GM12878 (cell line): ENCODE measurements around the gene TMCC3. TPM values are rescaled to one million over a fixed set of nuclear protein-coding genes. Genes with fewer than 3 reads are reported as not detected.

Experiments
- ATAC-seq: fragments of 200-7000 bp; cut with Tn5 transposase; 3 replicates; pipeline ENCODE4 v1.9.1; 2020; ENCODE audit warnings: mild to moderate bottlenecking, moderate library complexity
- BruUV-seq: library from RNA; stranded (reverse); fragments of 400-500 nt; replicated peaks from 2 replicates; lab custom pipeline; 2021; lab: Mats Ljungman, UMichigan
- CTCF ChIA-PET: fragments of 300-600 bp; sonication (Branson Sonifier 250); formaldehyde crosslinking; extraction: SDS; loops from one replicate; lab custom pipeline; 2021; ENCODE audit warnings: inconsistent platforms; lab: Yijun Ruan, JAX
- POLR2A ChIA-PET: fragments of 350-600 bp; formaldehyde crosslinking; extraction: SDS; loops from one replicate; lab custom pipeline; 2021; ENCODE audit warnings: inconsistent platforms; lab: Charles Lee
- RAD21 ChIA-PET: fragments of 300-600 bp; sonication (Branson Sonifier 250); formaldehyde crosslinking; loops from one replicate; lab custom pipeline; 2023; ENCODE audit warnings: antibody characterized with exemption; ENCODE audit not compliant: unreplicated experiment; lab: Charles Lee
- SMC1A ChIA-PET: fragments of 300-600 bp; sonication (Branson Sonifier 250); formaldehyde crosslinking; loops from one replicate; lab custom pipeline; 2023; ENCODE audit not compliant: unreplicated experiment, uncharacterized antibody; lab: Charles Lee
- DNase-seq: peaks from one replicate; pipeline ENCODE4 v3.0.0-alpha.2; 2011; ENCODE audit warnings: low read depth, low spot score
- FAIRE-seq: peaks from 3 replicates; lab custom pipeline; 2011; peaks lifted over from hg19 to GRCh38; lab: Jason Lieb, UNC
- H2AFZ ChIP-seq: 2 replicates; pipeline ENCODE4 v1.6.0; 2011; ENCODE audit warnings: low read depth, low read length, control low read depth; ENCODE audit not compliant: control insufficient read depth
- H3K27ac ChIP-seq: 2 replicates; pipeline ENCODE4 v1.5.1; 2011; ENCODE audit warnings: control low read depth; ENCODE audit not compliant: control insufficient read depth, insufficient read depth
- H3K27me3 ChIP-seq, 2 experiments: replicated peaks in 1 of 2; 2 replicates each; pipeline versions ENCODE4 v1.6.0 to v1.6.1; 2011; ENCODE audit warnings: low read length in 1 of 2; ENCODE audit not compliant: control insufficient read depth in 2 of 2, insufficient read depth in 2 of 2
- H3K36me3 ChIP-seq, 2 experiments: 2 replicates each; pipeline ENCODE4 v1.5.1; 2011; ENCODE audit warnings: low read length in 1 of 2; ENCODE audit not compliant: control insufficient read depth in 2 of 2, insufficient read depth in 2 of 2
- H3K4me1 ChIP-seq: 2 replicates; pipeline ENCODE4 v1.6.1; 2011; ENCODE audit warnings: mild to moderate bottlenecking, low read length, moderate library complexity, mixed read lengths; ENCODE audit not compliant: control insufficient read depth, insufficient read depth
- H3K4me2 ChIP-seq: 2 replicates; pipeline ENCODE4 v1.6.0; 2011; ENCODE audit warnings: control low read depth; ENCODE audit not compliant: control insufficient read depth, insufficient read depth
- H3K4me3 ChIP-seq: fragments of 200-600 bp; sonication (generic); 2 replicates; pipeline ENCODE4 v1.5.1; 2016
- H3K79me2 ChIP-seq: 2 replicates; pipeline ENCODE4 v1.6.0; 2011; ENCODE audit warnings: low read length; ENCODE audit not compliant: control insufficient read depth, insufficient read depth
- H3K9ac ChIP-seq: 2 replicates; pipeline ENCODE4 v1.8.0; 2011; ENCODE audit warnings: low read length, control low read depth, mixed read lengths; ENCODE audit not compliant: control insufficient read depth, insufficient read depth
- H3K9me3 ChIP-seq: replicated peaks from 3 replicates; pipeline ENCODE4 v1.5.1; 2011; ENCODE audit warnings: mild to moderate bottlenecking, low read length; ENCODE audit not compliant: control insufficient read depth, insufficient read depth
- H4K20me1 ChIP-seq: 2 replicates; pipeline ENCODE4 v1.6.0; 2011; ENCODE audit not compliant: control insufficient read depth, insufficient read depth
- BMI1 ChIP-seq: fragments of 450-650 bp; IDR thresholded peaks from 2 replicates; pipeline ENCODE4 v1.6.1; 2016; ENCODE audit warnings: mild to moderate bottlenecking, moderate library complexity, borderline replicate concordance
- CHD1 ChIP-seq: IDR thresholded peaks from 2 replicates; pipeline ENCODE4 v1.6.1; 2012; ENCODE audit warnings: low read depth, low read length, improper control_type of control experiment
- IRF4 ChIP-seq: IDR thresholded peaks from 2 replicates; pipeline ENCODE4 v1.6.1; 2011; ENCODE audit warnings: low read depth, low read length
- PML ChIP-seq: IDR thresholded peaks from 2 replicates; pipeline ENCODE4 v1.6.1; 2012; ENCODE audit warnings: low read length, inconsistent platforms
- SMAD1 ChIP-seq: fragments of 450-650 bp; IDR thresholded peaks from 2 replicates; pipeline ENCODE4 v1.6.1; 2018; ENCODE audit warnings: mild to moderate bottlenecking, low read depth; ENCODE audit not compliant: partially characterized antibody
- SRF ChIP-seq, 2 experiments: IDR thresholded peaks; 2 replicates each; pipeline ENCODE4 v1.6.1; 2011; ENCODE audit warnings: low read depth in 2 of 2, low read length in 2 of 2, mild to moderate bottlenecking in 1 of 2, moderate library complexity in 1 of 2
- TBL1XR1 ChIP-seq: IDR thresholded peaks from 2 replicates; pipeline ENCODE4 v1.6.1; 2012; ENCODE audit warnings: low read depth, low read length, improper control_type of control experiment
- TCF12 ChIP-seq: IDR thresholded peaks from 2 replicates; pipeline ENCODE4 v1.6.1; 2011; ENCODE audit warnings: low read depth, mild to moderate bottlenecking, low read length
- YBX1 ChIP-seq: fragments of 450-650 bp; IDR thresholded peaks from 2 replicates; pipeline ENCODE4 v1.6.1; 2016; ENCODE audit warnings: antibody characterized with exemption
- ZNF274 ChIP-seq: IDR thresholded peaks from one replicate; pipeline ENCODE4 v1.8.0; 2011; ENCODE audit not compliant: insufficient read length, insufficient read depth
- WGBS: methylation state at CpG from one replicate; pipeline ENCODE4 v1.1.6; 2016; ENCODE audit warnings: low lambda C conversion rate; ENCODE audit not compliant: insufficient replicate concordance, insufficient coverage; ENCODE audit errors: missing lambda C conversion rate; 5-methylcytosine and 5-hydroxymethylcytosine counted together
- in situ Hi-C: fragments of 300-500 bp; cut with MboI; formaldehyde crosslinking; loops from 9 replicates; pipeline ENCODE4 v1.14.3; 2018; ENCODE audit warnings: mixed read lengths
- intact Hi-C: fragments of 100-400 bp; cut with micrococcal nuclease; formaldehyde crosslinking; loops from one replicate; pipeline ENCODE4 v1.14.2; 2022; ENCODE audit not compliant: unreplicated experiment
- polyA plus RNA-seq, 11 experiments: library from polyadenylated mRNA; depleted of rRNA in 4 of 11; unstranded in 6 of 11; stranded (reverse) in 5 of 11; fragments of >200 nt; fragmentation: Nextera tagmentation in 4 of 11; fragmentation: Illumina TruSeq in 1 of 11; extraction: Ambion mirVana in 4 of 11; extraction: Trizol in 1 of 11; gene quantifications; 1 replicate in 1 of 11; 2 replicates in 10 of 11; pipeline versions ENCODE4 v1.2.1 to v1.2.3, GENCODE V29; 2011 to 2016; ENCODE audit warnings: inconsistent platforms in 2 of 11, missing spikeins in 2 of 11, low read depth in 1 of 11
- total RNA-seq, 4 experiments: library from RNA; depleted of rRNA in 3 of 4; stranded (reverse); fragments of >200 nt in 3 of 4; fragmentation: Illumina TruSeq in 1 of 4; extraction: Trizol in 1 of 4; gene quantifications; 2 replicates each; pipeline versions ENCODE4 v1.2.1 to v1.2.3, GENCODE V29; 2013 to 2021
- TF ChIP-seq, protein P1 (sequence below): fragments of 450-650 bp; IDR thresholded peaks from 2 replicates; pipeline ENCODE4 v1.6.1; 2017; ENCODE audit warnings: low read depth, mild to moderate bottlenecking, moderate library complexity
- TF ChIP-seq, protein P2 (sequence below): IDR thresholded peaks from 2 replicates; pipeline ENCODE4 v1.6.1; 2011; ENCODE audit warnings: low read depth, mild to moderate bottlenecking, low read length, moderate library complexity, borderline replicate concordance; ENCODE audit errors: extremely low read depth
- TF ChIP-seq, protein P3 (sequence below): fragments of 450-650 bp; formaldehyde crosslinking; IDR thresholded peaks from 2 replicates; pipeline ENCODE4 v1.4.0; 2020; ENCODE audit warnings: mild to moderate bottlenecking, moderate library complexity
- TF ChIP-seq, protein P4 (sequence below): fragments of 450-650 bp; IDR thresholded peaks from 2 replicates; pipeline ENCODE4 v1.6.1; 2018; ENCODE audit warnings: borderline replicate concordance, mild to moderate bottlenecking; ENCODE audit not compliant: partially characterized antibody
- TF ChIP-seq, protein P5 (sequence below): IDR thresholded peaks from 2 replicates; pipeline ENCODE4 v1.6.1; 2012; ENCODE audit warnings: low read depth, low read length, improper control_type of control experiment

Gene TMCC3
- total and polyA plus RNA-seq, 10 of the 15 experiments (the other 5 are each of a cell fraction or from before 2014, with no cell fraction given), result 5.8 to 29.8 (median 12.6) TPM

DNA sequence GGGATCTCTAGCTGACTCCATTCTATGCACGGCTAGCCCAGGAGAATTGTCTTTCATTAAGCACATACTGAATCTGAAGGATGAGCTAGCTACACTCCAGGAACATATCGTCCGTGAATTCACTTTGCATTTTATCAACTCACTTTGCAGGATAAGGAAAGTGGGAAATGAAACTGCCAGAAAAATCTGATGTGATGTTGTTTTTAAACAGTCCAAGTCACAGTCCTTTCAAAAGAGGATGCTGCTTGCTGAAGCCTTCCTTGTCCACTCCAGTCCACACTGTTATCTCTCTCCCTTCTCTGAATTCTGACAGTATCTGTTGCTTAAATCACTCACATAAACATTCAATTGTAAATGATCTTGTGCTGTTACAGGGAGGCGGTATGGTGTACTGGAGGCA is 12.7 kb upstream of the TMCC3 start:
- H3K27me3 ChIP-seq, result no peaks in the 10 kb centered on the region
- SMC1A ChIA-PET, result interaction anchor here (1.0 to 1.9 kb wide), 6 partner anchors 11 to 367 kb away, joined by 3 to 6 read pairs (median 3); no protein-coding TSS in a partner anchor
- no peaks in the 10 kb centered on the region for H4K20me1 ChIP-seq
- H3K4me3 ChIP-seq, result no peak overlapping the region
- ATAC-seq (no peak), DNase-seq (no peak), FAIRE-seq (no peak)
- H3K79me2 ChIP-seq, result no peaks in the 10 kb centered on the region; the same call in 1 of the 2 replicates
- H3K4me2 ChIP-seq, result no peak overlapping the region
- peaks cover 0 to 7% of the 10 kb centered on the region in 2 experiments; a peak in 2 of 4 replicates for H3K36me3 ChIP-seq
- H3K9me3 ChIP-seq, result no peaks in the 10 kb centered on the region
- CTCF ChIA-PET, result interaction anchor here (1.0 kb wide), 1 partner anchor 10 kb away, joined by 3 read pairs; no protein-coding TSS in a partner anchor
- 75% methylated on average over 4 of the region's 4 CpGs for WGBS
- no peak overlapping the region for H2AFZ ChIP-seq
- RAD21 ChIA-PET, result interaction anchor here (0.5 kb wide), 1 partner anchor 58 kb away, joined by 3 read pairs; no protein-coding TSS in a partner anchor
- POLR2A ChIA-PET, result interaction anchor here (0.6 to 2.0 kb wide), 2 partner anchors 10 to 209 kb away, joined by 4 read pairs; no protein-coding TSS in a partner anchor
- no peak overlapping the region for H3K9ac ChIP-seq
- H3K27ac ChIP-seq, result no peak overlapping the region
- BruUV-seq, result TSS peak; percentile 2
- intact Hi-C loops, result no loop called here
- no peaks in the 10 kb centered on the region for H3K4me1 ChIP-seq
- in situ Hi-C loops, result no loop called here
- TF ChIP-seq, protein P1, sequence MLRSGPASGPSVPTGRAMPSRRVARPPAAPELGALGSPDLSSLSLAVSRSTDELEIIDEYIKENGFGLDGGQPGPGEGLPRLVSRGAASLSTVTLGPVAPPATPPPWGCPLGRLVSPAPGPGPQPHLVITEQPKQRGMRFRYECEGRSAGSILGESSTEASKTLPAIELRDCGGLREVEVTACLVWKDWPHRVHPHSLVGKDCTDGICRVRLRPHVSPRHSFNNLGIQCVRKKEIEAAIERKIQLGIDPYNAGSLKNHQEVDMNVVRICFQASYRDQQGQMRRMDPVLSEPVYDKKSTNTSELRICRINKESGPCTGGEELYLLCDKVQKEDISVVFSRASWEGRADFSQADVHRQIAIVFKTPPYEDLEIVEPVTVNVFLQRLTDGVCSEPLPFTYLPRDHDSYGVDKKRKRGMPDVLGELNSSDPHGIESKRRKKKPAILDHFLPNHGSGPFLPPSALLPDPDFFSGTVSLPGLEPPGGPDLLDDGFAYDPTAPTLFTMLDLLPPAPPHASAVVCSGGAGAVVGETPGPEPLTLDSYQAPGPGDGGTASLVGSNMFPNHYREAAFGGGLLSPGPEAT, result no peak
- TF ChIP-seq TCF12, result no peak
- TF ChIP-seq, protein P2, sequence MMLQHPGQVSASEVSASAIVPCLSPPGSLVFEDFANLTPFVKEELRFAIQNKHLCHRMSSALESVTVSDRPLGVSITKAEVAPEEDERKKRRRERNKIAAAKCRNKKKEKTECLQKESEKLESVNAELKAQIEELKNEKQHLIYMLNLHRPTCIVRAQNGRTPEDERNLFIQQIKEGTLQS, result no peak
- TF ChIP-seq, protein P3, sequence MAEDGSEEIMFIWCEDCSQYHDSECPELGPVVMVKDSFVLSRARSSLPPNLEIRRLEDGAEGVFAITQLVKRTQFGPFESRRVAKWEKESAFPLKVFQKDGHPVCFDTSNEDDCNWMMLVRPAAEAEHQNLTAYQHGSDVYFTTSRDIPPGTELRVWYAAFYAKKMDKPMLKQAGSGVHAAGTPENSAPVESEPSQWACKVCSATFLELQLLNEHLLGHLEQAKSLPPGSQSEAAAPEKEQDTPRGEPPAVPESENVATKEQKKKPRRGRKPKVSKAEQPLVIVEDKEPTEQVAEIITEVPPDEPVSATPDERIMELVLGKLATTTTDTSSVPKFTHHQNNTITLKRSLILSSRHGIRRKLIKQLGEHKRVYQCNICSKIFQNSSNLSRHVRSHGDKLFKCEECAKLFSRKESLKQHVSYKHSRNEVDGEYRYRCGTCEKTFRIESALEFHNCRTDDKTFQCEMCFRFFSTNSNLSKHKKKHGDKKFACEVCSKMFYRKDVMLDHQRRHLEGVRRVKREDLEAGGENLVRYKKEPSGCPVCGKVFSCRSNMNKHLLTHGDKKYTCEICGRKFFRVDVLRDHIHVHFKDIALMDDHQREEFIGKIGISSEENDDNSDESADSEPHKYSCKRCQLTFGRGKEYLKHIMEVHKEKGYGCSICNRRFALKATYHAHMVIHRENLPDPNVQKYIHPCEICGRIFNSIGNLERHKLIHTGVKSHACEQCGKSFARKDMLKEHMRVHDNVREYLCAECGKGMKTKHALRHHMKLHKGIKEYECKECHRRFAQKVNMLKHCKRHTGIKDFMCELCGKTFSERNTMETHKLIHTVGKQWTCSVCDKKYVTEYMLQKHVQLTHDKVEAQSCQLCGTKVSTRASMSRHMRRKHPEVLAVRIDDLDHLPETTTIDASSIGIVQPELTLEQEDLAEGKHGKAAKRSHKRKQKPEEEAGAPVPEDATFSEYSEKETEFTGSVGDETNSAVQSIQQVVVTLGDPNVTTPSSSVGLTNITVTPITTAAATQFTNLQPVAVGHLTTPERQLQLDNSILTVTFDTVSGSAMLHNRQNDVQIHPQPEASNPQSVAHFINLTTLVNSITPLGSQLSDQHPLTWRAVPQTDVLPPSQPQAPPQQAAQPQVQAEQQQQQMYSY (CRISPR knock-in tag), result no peak
- TF ChIP-seq PML, result no peak
- TF ChIP-seq IRF4, result no peak
- TF ChIP-seq BMI1, result no peak
- TF ChIP-seq, protein P4, sequence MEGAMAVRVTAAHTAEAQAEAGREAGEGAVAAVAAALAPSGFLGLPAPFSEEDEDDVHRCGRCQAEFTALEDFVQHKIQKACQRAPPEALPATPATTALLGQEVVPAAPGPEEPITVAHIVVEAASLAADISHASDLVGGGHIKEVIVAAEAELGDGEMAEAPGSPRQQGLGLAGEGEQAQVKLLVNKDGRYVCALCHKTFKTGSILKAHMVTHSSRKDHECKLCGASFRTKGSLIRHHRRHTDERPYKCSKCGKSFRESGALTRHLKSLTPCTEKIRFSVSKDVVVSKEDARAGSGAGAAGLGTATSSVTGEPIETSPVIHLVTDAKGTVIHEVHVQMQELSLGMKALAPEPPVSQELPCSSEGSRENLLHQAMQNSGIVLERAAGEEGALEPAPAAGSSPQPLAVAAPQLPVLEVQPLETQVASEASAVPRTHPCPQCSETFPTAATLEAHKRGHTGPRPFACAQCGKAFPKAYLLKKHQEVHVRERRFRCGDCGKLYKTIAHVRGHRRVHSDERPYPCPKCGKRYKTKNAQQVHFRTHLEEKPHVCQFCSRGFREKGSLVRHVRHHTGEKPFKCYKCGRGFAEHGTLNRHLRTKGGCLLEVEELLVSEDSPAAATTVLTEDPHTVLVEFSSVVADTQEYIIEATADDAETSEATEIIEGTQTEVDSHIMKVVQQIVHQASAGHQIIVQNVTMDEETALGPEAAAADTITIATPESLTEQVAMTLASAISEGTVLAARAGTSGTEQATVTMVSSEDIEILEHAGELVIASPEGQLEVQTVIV, result no peak
- TF ChIP-seq SRF (IDR thresholded peaks at IDR 0.05; ENCODE audit: low read depth in 2 of 2, low read length in 2 of 2), result no peak
- TF ChIP-seq CHD1, result no peak
- no peak for TF ChIP-seq SMAD1
- no peak for TF ChIP-seq YBX1
- no peak for TF ChIP-seq TBL1XR1
- no peak for TF ChIP-seq ZNF274
- TF ChIP-seq, protein P5, sequence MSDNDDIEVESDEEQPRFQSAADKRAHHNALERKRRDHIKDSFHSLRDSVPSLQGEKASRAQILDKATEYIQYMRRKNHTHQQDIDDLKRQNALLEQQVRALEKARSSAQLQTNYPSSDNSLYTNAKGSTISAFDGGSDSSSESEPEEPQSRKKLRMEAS, result no peak
